Ascending aorta (tissue), 2 donors: ENCODE data around the gene KIF2C. TPM values are rescaled to one million over a fixed set of nuclear protein-coding genes. Genes with fewer than 3 reads are reported as not detected.

Experiments used
- DNase-seq, 2 donors: peaks; one replicate each; pipeline ENCODE4 v3.0.0-alpha.2; 2019; ENCODE audit warnings: low spot score in 2 of 2
- H3K27ac ChIP-seq, 2 donors: fragments of 200-600 bp; sonication (generic); one replicate each; pipeline ENCODE4 v1.5.1; 2016 to 2017; ENCODE audit warnings: mild to moderate bottlenecking in 1 of 2
- H3K27me3 ChIP-seq: fragments of 200-600 bp; sonication (generic); one replicate; pipeline ENCODE4 v1.5.1; 2017
- H3K36me3 ChIP-seq, 2 donors: fragments of 200-600 bp; sonication (generic); one replicate each; pipeline ENCODE4 v1.5.1; 2016
- H3K4me1 ChIP-seq, 2 donors: fragments of 200-600 bp; sonication (generic); one replicate each; pipeline ENCODE4 v1.5.1; 2016 to 2017; ENCODE audit warnings: mild to moderate bottlenecking in 1 of 2
- H3K4me3 ChIP-seq, 2 donors: fragments of 200-600 bp; sonication (generic); one replicate each; pipeline ENCODE4 v1.5.1; 2016 to 2017; ENCODE audit warnings: mild to moderate bottlenecking in 1 of 2
- H3K9me3 ChIP-seq, 2 donors: fragments of 200-600 bp; sonication (generic); one replicate each; pipeline ENCODE4 v1.5.1; 2016
- intact Hi-C: fragments of 100-400 bp; cut with DNase I; formaldehyde crosslinking; loops from one replicate; pipeline ENCODE4 v1.15.1; 2023
- total RNA-seq: library from RNA; depleted of rRNA; stranded (reverse); fragments of >200 nt; gene quantifications from one replicate; pipeline ENCODE4 v1.1.0, GENCODE V29; 2016
- TF ChIP-seq, protein P1 (sequence below), 3 experiments: fragments of 200-600 bp in 2 of 3; fragments of 450-650 bp in 1 of 3; sonication (generic) in 2 of 3; IDR thresholded peaks; one replicate each; pipeline ENCODE4 v1.5.1; 2016 to 2019; ENCODE audit warnings: antibody characterized with exemption in 3 of 3, mild to moderate bottlenecking in 1 of 3, moderate library complexity in 1 of 3

KIF2C gene
- total RNA-seq, 1 donor from 2014 or later, result 0.53 TPM

DNA sequence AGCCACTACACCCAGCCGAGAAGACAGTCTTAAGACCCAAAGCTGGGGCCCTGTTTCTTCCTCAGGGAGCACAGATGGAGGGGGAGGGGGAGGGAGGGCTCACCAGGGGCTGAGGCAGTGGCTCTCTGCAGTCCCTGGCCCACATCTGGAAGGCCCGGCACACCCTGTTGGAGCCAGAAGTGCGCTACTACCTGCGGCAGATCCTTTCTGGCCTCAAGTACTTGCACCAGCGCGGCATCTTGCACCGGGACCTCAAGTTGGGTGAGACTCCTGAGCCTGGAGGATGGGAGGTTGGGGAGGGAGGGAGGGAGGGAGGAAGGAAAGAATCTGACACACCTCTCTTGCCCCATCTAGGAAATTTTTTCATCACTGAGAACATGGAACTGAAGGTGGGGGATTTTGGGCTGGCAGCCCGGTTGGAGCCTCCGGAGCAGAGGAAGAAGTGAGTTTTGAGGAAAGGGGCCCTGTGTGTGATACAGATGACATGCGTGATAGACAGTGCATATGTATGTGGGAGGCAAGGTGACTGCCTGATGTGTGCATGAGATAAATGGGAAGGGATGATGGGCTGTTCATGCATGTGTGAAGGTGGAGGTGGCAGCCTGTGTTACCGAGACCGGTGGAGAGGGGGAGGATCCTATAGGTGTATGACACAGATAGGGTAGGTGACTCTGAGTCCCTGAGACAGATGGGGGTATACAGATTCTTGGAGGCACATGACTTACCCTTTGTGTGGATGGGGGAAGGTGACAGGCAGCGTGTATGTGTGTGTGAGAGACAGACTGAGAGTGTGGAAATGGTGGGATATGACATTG lies 62.1 kb downstream of the KIF2C start:
- Histone ChIP-seq H3K27ac (peak overlapping the region; percentile 96 to 99), H3K9me3 (no peaks in the 10 kb centered on the region), H3K4me3 (peak overlapping the region; percentile 85 to 91), H3K4me1 (peaks cover 27 to 49% of the 10 kb centered on the region in 2 donors), H3K27me3 (no peaks in the 10 kb centered on the region), H3K36me3 (peaks cover 34 to 50% of the 10 kb centered on the region in 2 donors)
- intact Hi-C loops, result loop anchor here (2.0 to 10.0 kb wide), 5 partner anchors 17 to 693 kb away; partner anchors contain the start of genes RNU5D-1 and TESK2
- TF ChIP-seq, protein P1, sequence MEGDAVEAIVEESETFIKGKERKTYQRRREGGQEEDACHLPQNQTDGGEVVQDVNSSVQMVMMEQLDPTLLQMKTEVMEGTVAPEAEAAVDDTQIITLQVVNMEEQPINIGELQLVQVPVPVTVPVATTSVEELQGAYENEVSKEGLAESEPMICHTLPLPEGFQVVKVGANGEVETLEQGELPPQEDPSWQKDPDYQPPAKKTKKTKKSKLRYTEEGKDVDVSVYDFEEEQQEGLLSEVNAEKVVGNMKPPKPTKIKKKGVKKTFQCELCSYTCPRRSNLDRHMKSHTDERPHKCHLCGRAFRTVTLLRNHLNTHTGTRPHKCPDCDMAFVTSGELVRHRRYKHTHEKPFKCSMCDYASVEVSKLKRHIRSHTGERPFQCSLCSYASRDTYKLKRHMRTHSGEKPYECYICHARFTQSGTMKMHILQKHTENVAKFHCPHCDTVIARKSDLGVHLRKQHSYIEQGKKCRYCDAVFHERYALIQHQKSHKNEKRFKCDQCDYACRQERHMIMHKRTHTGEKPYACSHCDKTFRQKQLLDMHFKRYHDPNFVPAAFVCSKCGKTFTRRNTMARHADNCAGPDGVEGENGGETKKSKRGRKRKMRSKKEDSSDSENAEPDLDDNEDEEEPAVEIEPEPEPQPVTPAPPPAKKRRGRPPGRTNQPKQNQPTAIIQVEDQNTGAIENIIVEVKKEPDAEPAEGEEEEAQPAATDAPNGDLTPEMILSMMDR (IDR thresholded peaks at IDR 0.05), result no peak
- peak in 1 of 2 donors; percentile 70 for DNase-seq

DNA sequence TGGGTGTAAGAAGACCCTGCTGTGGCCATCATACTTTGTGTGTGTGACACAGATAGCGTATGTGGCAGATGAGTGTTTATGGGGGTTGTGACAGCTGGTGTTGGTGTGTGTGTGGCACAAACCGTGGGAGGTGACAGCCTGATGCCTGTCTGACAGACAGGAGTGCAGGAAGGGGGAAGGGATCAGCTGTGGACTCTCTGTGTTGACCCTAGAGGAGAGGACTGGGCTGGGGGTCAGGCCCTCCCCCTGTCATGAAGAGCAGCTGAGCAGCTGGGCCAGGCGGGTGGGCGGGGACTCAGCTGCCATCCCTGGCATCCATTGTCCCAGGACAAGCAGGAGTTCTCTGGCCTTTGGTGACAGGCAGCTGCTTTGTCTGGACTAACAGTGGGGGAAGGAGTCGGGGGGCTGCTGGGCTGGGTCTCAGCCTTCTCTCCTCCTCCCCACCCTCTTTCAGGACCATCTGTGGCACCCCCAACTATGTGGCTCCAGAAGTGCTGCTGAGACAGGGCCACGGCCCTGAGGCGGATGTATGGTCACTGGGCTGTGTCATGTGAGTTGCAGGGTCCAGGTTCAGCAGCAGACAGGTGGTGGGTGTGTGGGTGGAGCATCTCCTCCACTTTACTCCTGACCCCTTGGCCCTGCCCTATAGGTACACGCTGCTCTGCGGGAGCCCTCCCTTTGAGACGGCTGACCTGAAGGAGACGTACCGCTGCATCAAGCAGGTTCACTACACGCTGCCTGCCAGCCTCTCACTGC lies 62.8 kb downstream of the KIF2C start:
- H3K36me3 ChIP-seq, result peaks cover 34 to 50% of the 10 kb centered on the region in 2 donors
- peaks cover 30 to 53% of the 10 kb centered on the region in 2 donors for H3K4me1 ChIP-seq
- H3K4me3 ChIP-seq, result peak overlapping the region; percentile 85 to 91
- TF ChIP-seq, protein P1 (IDR thresholded peaks at IDR 0.05), result no peak
- DNase-seq, result no peak
- intact Hi-C loops, result loop anchor here (5.0 to 10.0 kb wide), 3 partner anchors 145 to 692 kb away; partner anchors contain the start of gene TESK2
- peak overlapping the region; percentile 96 to 99 for H3K27ac ChIP-seq
- H3K27me3 ChIP-seq, result no peaks in the 10 kb centered on the region
- no peaks in the 10 kb centered on the region for H3K9me3 ChIP-seq

DNA sequence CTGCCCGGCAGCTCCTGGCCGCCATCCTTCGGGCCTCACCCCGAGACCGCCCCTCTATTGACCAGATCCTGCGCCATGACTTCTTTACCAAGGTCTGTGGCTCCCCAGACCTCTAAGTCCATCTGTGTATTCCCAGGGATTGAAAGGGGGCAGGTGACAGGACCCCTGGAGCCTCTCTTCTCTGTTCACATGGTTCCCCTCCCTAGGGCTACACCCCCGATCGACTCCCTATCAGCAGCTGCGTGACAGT lies 63.4 kb downstream of the KIF2C start:
- H3K36me3 ChIP-seq, result peaks cover 34 to 50% of the 10 kb centered on the region in 2 donors
- no peaks in the 10 kb centered on the region for H3K27me3 ChIP-seq
- H3K27ac ChIP-seq, result peak overlapping the region; percentile 96 to 99
- intact Hi-C loops, result loop anchor here (5.0 to 10.0 kb wide), 3 partner anchors 144 to 692 kb away; partner anchors contain the start of gene TESK2
- H3K9me3 ChIP-seq, result no peaks in the 10 kb centered on the region
- no peak for DNase-seq
- peak overlapping the region; percentile 85 to 91 for H3K4me3 ChIP-seq
- peaks cover 32 to 55% of the 10 kb centered on the region in 2 donors for H3K4me1 ChIP-seq
- TF ChIP-seq, protein P1 (IDR thresholded peaks at IDR 0.05), result no peak

DNA sequence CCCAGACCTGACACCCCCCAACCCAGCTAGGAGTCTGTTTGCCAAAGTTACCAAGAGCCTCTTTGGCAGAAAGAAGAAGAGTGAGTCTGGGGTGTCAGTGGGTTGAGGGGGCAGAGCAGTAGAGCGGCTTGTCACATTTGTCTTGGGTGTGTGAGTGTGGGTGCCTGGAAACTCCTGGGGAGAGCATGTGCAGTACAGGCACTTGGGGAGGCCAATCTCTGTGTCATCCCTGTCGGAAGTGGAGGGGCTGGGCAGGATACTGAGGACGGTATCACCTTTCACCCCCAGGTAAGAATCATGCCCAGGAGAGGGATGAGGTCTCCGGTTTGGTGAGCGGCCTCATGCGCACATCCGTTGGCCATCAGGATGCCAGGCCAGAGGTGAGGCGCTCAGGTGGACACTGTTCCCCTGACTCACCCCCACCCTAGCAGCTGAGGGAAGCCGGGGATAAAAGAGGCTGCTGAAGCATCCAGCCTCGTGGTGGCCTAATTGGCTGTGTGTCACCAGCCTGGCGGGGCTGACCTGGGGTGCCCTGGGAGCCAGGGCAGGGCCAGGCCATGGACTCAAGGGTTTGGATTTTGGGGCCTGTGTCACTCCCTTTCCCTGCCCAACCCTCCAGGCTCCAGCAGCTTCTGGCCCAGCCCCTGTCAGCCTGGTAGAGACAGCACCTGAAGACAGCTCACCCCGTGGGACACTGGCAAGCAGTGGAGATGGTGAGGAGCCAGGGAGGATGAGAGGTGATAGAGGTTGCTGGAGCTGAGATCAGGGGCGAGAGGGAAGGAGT lies 63.9 kb downstream of the KIF2C start:
- H3K4me3 ChIP-seq, result peak overlapping the region; percentile 85 to 91
- TF ChIP-seq, protein P1 (IDR thresholded peaks at IDR 0.05), result no peak
- no peaks in the 10 kb centered on the region for H3K27me3 ChIP-seq

More for the DNA sequence above, 63.9 kb downstream of the KIF2C start:
- Histone ChIP-seq H3K4me1 (peaks cover 37 to 60% of the 10 kb centered on the region in 2 donors), H3K27ac (peak overlapping the region; percentile 96 to 99), H3K9me3 (no peaks in the 10 kb centered on the region), H3K36me3 (peaks cover 34 to 50% of the 10 kb centered on the region in 2 donors)
- intact Hi-C loops, result loop anchor here (5.0 to 10.0 kb wide), 3 partner anchors 144 to 691 kb away; partner anchors contain the start of gene TESK2
- peak in 1 of 2 donors; percentile 64 for DNase-seq
